Stimulated activated naive CD8-positive, alpha-beta T cell treated with anti-CD3 and anti-CD28 coated beads, Interleukin-15, Interleukin-2, amounts not matched to agents 100 U/mL and 50 U/mL, for 24 hours (primary cell): ENCODE data around the gene BTAF1.
A peak's percentile ranks its signal among the peaks of the same experiment; 100 is the strongest.

ENCODE experiments used
- ATAC-seq: fragments of 150-1000 bp; cut with Tn5 transposase; one replicate; pipeline ENCODE4 v1.10.0; 2021
- DNase-seq: peaks from one replicate; pipeline ENCODE4 v3.0.0; 2021

BTAF1 gene

GRCh38 chr10:91908337-91909116 is 15.0 kb upstream of the BTAF1 start:
- peak; percentile 90 for ATAC-seq
- peak; percentile 78 for DNase-seq

GRCh38 chr10:91909117-91909677 is 14.4 kb upstream of the BTAF1 start, which contains the start of gene FGFBP3:
Gene FGFBP3 (minus strand): TSS chr10:91909486. CDS start chr10:91908969, 517 bp downstream.
- ATAC-seq (peak; percentile 54), DNase-seq (peak; percentile 57)

- DNase-seq (no peak), ATAC-seq (no peak)
These were observed 13.1 kb upstream of the BTAF1 start for GRCh38 chr10:91910467-91910866.

- DNase-seq: no peak
- ATAC-seq: no peak
These were observed 3.9 kb upstream of the BTAF1 start for GRCh38 chr10:91919651-91920050.

- DNase-seq (no peak), ATAC-seq (peak; percentile 3)
These were observed 847 bp downstream of the BTAF1 start for GRCh38 chr10:91924212-91925021.

- ATAC-seq (no peak), DNase-seq (no peak)
These were observed 1.4 kb downstream of the BTAF1 start for GRCh38 chr10:91925022-91925320.

- no peak for ATAC-seq
- no peak for DNase-seq
These were observed 7.4 kb downstream of the BTAF1 start for GRCh38 chr10:91930939-91931338.

- ATAC-seq: no peak
- no peak for DNase-seq
These were observed 8.1 kb downstream of the BTAF1 start for GRCh38 chr10:91931526-91932190.

GRCh38 chr10:91932737-91933136 is 9.2 kb downstream of the BTAF1 start:
- no peak for DNase-seq
- ATAC-seq: no peak

- no peak for ATAC-seq
- DNase-seq: no peak
These were observed 12.3 kb downstream of the BTAF1 start for GRCh38 chr10:91935886-91936285.

- no peak for ATAC-seq
- no peak for DNase-seq
These were observed 16.1 kb downstream of the BTAF1 start for GRCh38 chr10:91939653-91940052.

GRCh38 chr10:91941426-91941825 is 17.9 kb downstream of the BTAF1 start:
- DNase-seq: no peak
- ATAC-seq: no peak

GRCh38 chr10:91944880-91945630 is 21.5 kb downstream of the BTAF1 start:
- DNase-seq: peak; percentile 15
- ATAC-seq: peak; percentile 99

- ATAC-seq (no peak), DNase-seq (no peak)
These were observed 30.1 kb downstream of the BTAF1 start for GRCh38 chr10:91953600-91954160.

GRCh38 chr10:91955114-91955513 is 31.5 kb downstream of the BTAF1 start:
- ATAC-seq (no peak), DNase-seq (no peak)

- ATAC-seq (no peak), DNase-seq (no peak)
These were observed 33.5 kb downstream of the BTAF1 start for GRCh38 chr10:91957091-91957490.

GRCh38 chr10:91969297-91969696 is 45.7 kb downstream of the BTAF1 start:
- no peak for DNase-seq
- ATAC-seq: no peak

- peak; percentile 83 for ATAC-seq
These were observed 51.4 kb downstream of the BTAF1 start for GRCh38 chr10:91974960-91975359.

GRCh38 chr10:91975438-91975837 is 51.9 kb downstream of the BTAF1 start:
- ATAC-seq (peak; percentile 79), DNase-seq (no peak)

More at GRCh38 chr10:91974960-91975359, 51.4 kb downstream of the BTAF1 start:
- no peak for DNase-seq

GRCh38 chr10:91976317-91977051 is 52.9 kb downstream of the BTAF1 start:
- no peak for DNase-seq
- ATAC-seq: no peak

GRCh38 chr10:91977491-91977890 is 53.9 kb downstream of the BTAF1 start:
- DNase-seq (no peak), ATAC-seq (no peak)
